Measurements from ENCODE around the gene SEZ6.
A peak's percentile ranks its signal among the peaks of the same experiment; 100 is the strongest.

Gene SEZ6

GRCh38 chr17:28912281-28912937, 93.4 kb downstream of the SEZ6 start:
- Histone ChIP-seq H3K36me3 (ENCODE audit: control insufficient read depth in 2 of 2, insufficient read depth in 1 of 2, low read length in 2 of 2) (peaks cover 76 to 99% of the 10 kb centered on the region in 2 experiments), H3K27ac (ENCODE audit: extremely low read depth, low read depth, low read length) (no peak overlapping the region), H3K4me3 (ENCODE audit: low read depth, low read length) (no peak overlapping the region), H3K4me1 (ENCODE audit: control insufficient read depth, insufficient read depth, low read length) (no peaks in the 10 kb centered on the region), H3K9me3 (ENCODE audit: control insufficient read depth, insufficient read depth, low read depth, low read length) (no peaks in the 10 kb centered on the region)
- CTCF ChIA-PET, result interaction anchor here (0.6 to 3.4 kb wide), 14 partner anchors 10 to 506 kb away, joined by 3 to 22 read pairs (median 4); partner anchors contain the start of genes DHRS13, FLOT2 and NEK8
- TF ChIP-seq RBAK (tag by site-specific recombination; IDR thresholded peaks at IDR 0.05) (no peak), ZNF654 (tag by site-specific recombination; IDR thresholded peaks at IDR 0.05; ENCODE audit: low read depth) (peak; percentile 22), ZNF791 (tag by site-specific recombination; IDR thresholded peaks at IDR 0.05) (no peak)
- POLR2A ChIA-PET, result interaction anchor here (0.5 to 1.6 kb wide), 3 partner anchors 11 to 152 kb away, joined by 3 to 6 read pairs (median 3); no protein-coding TSS in a partner anchor

- POLR2A ChIA-PET, result interaction anchor here (1.6 kb wide), 1 partner anchor 10 kb away, joined by 6 read pairs; no protein-coding TSS in a partner anchor
- no peak for TF ChIP-seq ZNF175 (tag by site-specific recombination; IDR thresholded peaks at IDR 0.05)
- TF ChIP-seq BCL6B (tag by site-specific recombination; IDR thresholded peaks at IDR 0.05), result no peak
- TF ChIP-seq ZNF561 (tag by site-specific recombination; IDR thresholded peaks at IDR 0.05; ENCODE audit: borderline replicate concordance), result no peak
- no peak for TF ChIP-seq ZBTB44 (tag by site-specific recombination; IDR thresholded peaks at IDR 0.05)
- no peak for TF ChIP-seq ZNF548 (tag by site-specific recombination; IDR thresholded peaks at IDR 0.05)
- TF ChIP-seq ZIC2 (tag by site-specific recombination; IDR thresholded peaks at IDR 0.05), result no peak
- no peak for TF ChIP-seq ZNF26 (tag by site-specific recombination; IDR thresholded peaks at IDR 0.05)
- no peak for TF ChIP-seq ZNF354C (tag by site-specific recombination; IDR thresholded peaks at IDR 0.05; ENCODE audit: borderline replicate concordance, low read depth)
- TF ChIP-seq ZNF133 (tag by site-specific recombination; IDR thresholded peaks at IDR 0.05), result no peak
- no peak for TF ChIP-seq ZNF292 (tag by site-specific recombination; IDR thresholded peaks at IDR 0.05; ENCODE audit: borderline replicate concordance, low read depth)
- TF ChIP-seq ZNF23 (tag by site-specific recombination; IDR thresholded peaks at IDR 0.05; ENCODE audit: borderline replicate concordance), result no peak
- no peak for TF ChIP-seq FEZF1 (tag by site-specific recombination; IDR thresholded peaks at IDR 0.05)
- TF ChIP-seq ZNF529 (tag by site-specific recombination; IDR thresholded peaks at IDR 0.05; ENCODE audit: insufficient replicate concordance), result no peak
- TF ChIP-seq KLF16 (tag by site-specific recombination; IDR thresholded peaks at IDR 0.05), result no peak
- TF ChIP-seq ZBTB21 (tag by site-specific recombination; IDR thresholded peaks at IDR 0.05), result no peak
- no peak for TF ChIP-seq ZNF112 (tag by site-specific recombination; IDR thresholded peaks at IDR 0.05)
- no peak for TF ChIP-seq ZNF18 (tag by site-specific recombination; IDR thresholded peaks at IDR 0.05)
- no peak for TF ChIP-seq ZNF600 (tag by site-specific recombination; IDR thresholded peaks at IDR 0.05)
- no peak for TF ChIP-seq ZNF626 (tag by site-specific recombination; IDR thresholded peaks at IDR 0.05)
- no peak for TF ChIP-seq ZNF426 (tag by site-specific recombination; IDR thresholded peaks at IDR 0.05)
- Histone ChIP-seq H3K27ac (ENCODE audit: extremely low read depth, low read depth, low read length) (no peak overlapping the region), H3K4me1 (ENCODE audit: control insufficient read depth, insufficient read depth, low read length) (no peaks in the 10 kb centered on the region), H3K36me3 (ENCODE audit: control insufficient read depth in 2 of 2, insufficient read depth in 1 of 2, low read length in 2 of 2) (peaks cover 73 to 99% of the 10 kb centered on the region in 2 experiments), H3K9me3 (ENCODE audit: control insufficient read depth, insufficient read depth, low read depth, low read length) (no peaks in the 10 kb centered on the region), H3K4me3 (ENCODE audit: low read depth, low read length) (no peak overlapping the region)
- CTCF ChIA-PET, result interaction anchor here (0.6 to 4.5 kb wide), 15 partner anchors 8 to 505 kb away, joined by 3 to 22 read pairs (median 5); partner anchors contain the start of genes DHRS13, FLOT2 and NEK8
Observed at GRCh38 chr17:28911411-28912045, 94.3 kb downstream of the SEZ6 start.
